Measurements from ENCODE around the gene S100A11. TPM values are rescaled to one million over a fixed set of nuclear protein-coding genes. Genes with fewer than 3 reads are reported as not detected.

S100A11 gene
- total RNA-seq, 2 donors from 2014 or later = 59.0 to 172 TPM

GRCh38 chr1:152044386-152044785 lies 7.6 kb upstream of the S100A11 start:
- Histone ChIP-seq H3K4me1 (peaks cover 0 to 21% of the 10 kb centered on the region in 2 donors), H3K27ac (no peak overlapping the region), H3K4me3 (no peak overlapping the region), H3K36me3 (no peaks in the 10 kb centered on the region), H3K27me3 (no peaks in the 10 kb centered on the region), H3K9me3 (no peaks in the 10 kb centered on the region)
- no peak for TF ChIP-seq CTCF (IDR thresholded peaks at IDR 0.05)
- no peak for DNase-seq (ENCODE audit: low spot score)

GRCh38 chr1:152043870-152044269 lies 7.1 kb upstream of the S100A11 start:
- no peak overlapping the region for H3K27ac ChIP-seq
- TF ChIP-seq CTCF (IDR thresholded peaks at IDR 0.05) = no peak
- H3K27me3 ChIP-seq = no peaks in the 10 kb centered on the region
- no peaks in the 10 kb centered on the region for H3K9me3 ChIP-seq
- H3K4me1 ChIP-seq = peaks cover 0 to 21% of the 10 kb centered on the region in 2 donors
- H3K36me3 ChIP-seq = no peaks in the 10 kb centered on the region
- no peak for DNase-seq (ENCODE audit: low spot score)
- H3K4me3 ChIP-seq = no peak overlapping the region

- no peaks in the 10 kb centered on the region for H3K36me3 ChIP-seq
- H3K4me3 ChIP-seq = no peak overlapping the region
- peaks cover 0 to 8% of the 10 kb centered on the region in 2 donors for H3K4me1 ChIP-seq
- TF ChIP-seq CTCF (IDR thresholded peaks at IDR 0.05) = no peak
- no peaks in the 10 kb centered on the region for H3K9me3 ChIP-seq
- no peak for DNase-seq (ENCODE audit: low spot score)
- H3K27me3 ChIP-seq = no peaks in the 10 kb centered on the region
- no peak overlapping the region for H3K27ac ChIP-seq
These were observed 5.2 kb upstream of the S100A11 start for GRCh38 chr1:152042030-152042429.

GRCh38 chr1:152039886-152040285 lies 3.1 kb upstream of the S100A11 start:
- H3K27me3 ChIP-seq = no peaks in the 10 kb centered on the region
- no peak for DNase-seq (ENCODE audit: low spot score)
- no peak overlapping the region for H3K27ac ChIP-seq
- no peaks in the 10 kb centered on the region for H3K36me3 ChIP-seq
- peaks cover 0 to 14% of the 10 kb centered on the region in 2 donors for H3K4me1 ChIP-seq
- TF ChIP-seq CTCF (IDR thresholded peaks at IDR 0.05) = no peak
- H3K4me3 ChIP-seq = no peak overlapping the region
- no peaks in the 10 kb centered on the region for H3K9me3 ChIP-seq

- peaks cover 0 to 18% of the 10 kb centered on the region in 2 donors for H3K4me1 ChIP-seq
- H3K27me3 ChIP-seq = no peaks in the 10 kb centered on the region
- no peak overlapping the region for H3K4me3 ChIP-seq
- no peak for DNase-seq (ENCODE audit: low spot score)
- no peaks in the 10 kb centered on the region for H3K9me3 ChIP-seq
- TF ChIP-seq CTCF (IDR thresholded peaks at IDR 0.05) = no peak
- H3K27ac ChIP-seq = no peak overlapping the region
- no peaks in the 10 kb centered on the region for H3K36me3 ChIP-seq
These were observed 2.7 kb upstream of the S100A11 start for GRCh38 chr1:152039461-152039860.

GRCh38 chr1:152038871-152039270 lies 2.1 kb upstream of the S100A11 start:
- no peak overlapping the region for H3K27ac ChIP-seq
- TF ChIP-seq CTCF (IDR thresholded peaks at IDR 0.05) = no peak
- H3K36me3 ChIP-seq = peaks cover under 1% of the 10 kb centered on the region
- no peak overlapping the region for H3K4me3 ChIP-seq
- no peaks in the 10 kb centered on the region for H3K27me3 ChIP-seq
- H3K9me3 ChIP-seq = no peaks in the 10 kb centered on the region
- peaks cover 0 to 24% of the 10 kb centered on the region in 2 donors for H3K4me1 ChIP-seq
- no peak for DNase-seq (ENCODE audit: low spot score)

All from right atrium auricular region (tissue), 2 donors.